Measurements from ENCODE around the gene SLC4A4. TPM values are rescaled to one million over a fixed set of nuclear protein-coding genes. Genes with fewer than 3 reads are reported as not detected.

Gene SLC4A4
- total RNA-seq, 2 donors from 2014 or later, result 48.3 to 89.2 TPM

GRCh38 chr4:71304289-71304850, 34.5 kb upstream of the SLC4A4 start:
- H3K4me3 ChIP-seq, result no peak overlapping the region
- no peaks in the 10 kb centered on the region for H3K36me3 ChIP-seq
- H3K9me3 ChIP-seq, result no peaks in the 10 kb centered on the region
- DNase-seq (ENCODE audit: low spot score), result no peak
- no peaks in the 10 kb centered on the region for H3K4me1 ChIP-seq (replicated peaks)
- no peak overlapping the region for H3K27ac ChIP-seq
- no peak for TF ChIP-seq CTCF (IDR thresholded peaks at IDR 0.05)
- no peak for TF ChIP-seq POLR2AphosphoS5 (IDR thresholded peaks at IDR 0.05)
- no peaks in the 10 kb centered on the region for H3K27me3 ChIP-seq (replicated peaks; ENCODE audit: insufficient read depth)
- intact Hi-C loops (cut with DNase I), result no loop called here
- 76% methylated on average over 2 of the region's 2 CpGs for WGBS

DNA sequence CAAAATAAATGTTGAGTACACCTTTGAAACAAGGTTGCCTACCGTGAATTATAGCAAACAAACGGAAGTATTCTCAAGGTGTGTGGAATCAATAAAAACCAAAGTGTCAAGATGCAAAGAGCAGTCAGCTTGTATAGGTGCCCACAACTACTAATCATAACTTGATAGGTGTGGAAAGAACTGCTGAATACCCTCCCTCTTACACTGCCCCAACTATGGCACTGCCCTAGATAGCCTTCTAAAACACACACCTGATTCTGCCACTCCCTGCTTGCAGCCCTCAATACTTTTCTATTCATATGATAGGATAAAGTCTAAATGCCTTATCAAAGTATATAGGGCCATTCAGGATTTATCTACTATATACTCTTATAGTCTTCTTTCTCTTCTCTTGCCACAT, 31.1 kb upstream of the SLC4A4 start:
- no peak for TF ChIP-seq CTCF (IDR thresholded peaks at IDR 0.05)
- TF ChIP-seq POLR2A (IDR thresholded peaks at IDR 0.05), result no peak
- TF ChIP-seq POLR2AphosphoS5 (IDR thresholded peaks at IDR 0.05), result no peak
- intact Hi-C loops (cut with DNase I), result no loop called here

DNA sequence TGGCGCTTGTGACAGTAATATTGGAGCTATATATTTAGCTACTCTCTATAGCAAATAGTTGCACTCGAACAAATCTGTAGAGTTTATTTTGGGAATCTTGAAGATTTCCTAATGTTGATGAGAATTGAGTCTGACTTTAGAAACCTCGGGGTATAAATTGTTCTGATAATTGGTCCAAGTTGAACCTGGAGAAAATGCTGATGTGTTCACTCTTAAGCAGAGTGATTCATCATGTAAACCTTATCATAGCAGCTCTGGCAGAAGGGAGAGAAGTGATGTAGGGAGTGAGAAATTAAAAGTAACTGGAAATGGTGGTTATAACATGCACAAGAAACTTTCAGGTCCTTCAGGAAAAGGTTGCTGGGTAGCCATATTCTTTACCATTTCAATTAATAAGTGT, 16.4 kb upstream of the SLC4A4 start:
- Histone ChIP-seq H3K4me1 (replicated peaks) (no peaks in the 10 kb centered on the region), H3K27ac (no peak overlapping the region), H3K27me3 (replicated peaks; ENCODE audit: insufficient read depth) (no peaks in the 10 kb centered on the region), H3K36me3 (no peaks in the 10 kb centered on the region), H3K9me3 (no peaks in the 10 kb centered on the region), H3K4me3 (no peak overlapping the region)
- no peak for DNase-seq (ENCODE audit: low spot score)
- intact Hi-C loops (cut with DNase I), result no loop called here
- WGBS, result 84% methylated on average over 3 of the region's 3 CpGs
- TF ChIP-seq POLR2A (IDR thresholded peaks at IDR 0.05) (no peak), CTCF (IDR thresholded peaks at IDR 0.05) (no peak), POLR2AphosphoS5 (IDR thresholded peaks at IDR 0.05) (no peak)

More for the DNA sequence above, 31.1 kb upstream of the SLC4A4 start:
- Histone ChIP-seq H3K9me3 (no peaks in the 10 kb centered on the region), H3K27me3 (replicated peaks; ENCODE audit: insufficient read depth) (no peaks in the 10 kb centered on the region), H3K27ac (no peak overlapping the region), H3K4me1 (replicated peaks) (no peaks in the 10 kb centered on the region), H3K36me3 (no peaks in the 10 kb centered on the region), H3K4me3 (no peak overlapping the region)
- no peak for DNase-seq (ENCODE audit: low spot score)
- 90% methylated on average over 2 of the region's 2 CpGs for WGBS

DNA sequence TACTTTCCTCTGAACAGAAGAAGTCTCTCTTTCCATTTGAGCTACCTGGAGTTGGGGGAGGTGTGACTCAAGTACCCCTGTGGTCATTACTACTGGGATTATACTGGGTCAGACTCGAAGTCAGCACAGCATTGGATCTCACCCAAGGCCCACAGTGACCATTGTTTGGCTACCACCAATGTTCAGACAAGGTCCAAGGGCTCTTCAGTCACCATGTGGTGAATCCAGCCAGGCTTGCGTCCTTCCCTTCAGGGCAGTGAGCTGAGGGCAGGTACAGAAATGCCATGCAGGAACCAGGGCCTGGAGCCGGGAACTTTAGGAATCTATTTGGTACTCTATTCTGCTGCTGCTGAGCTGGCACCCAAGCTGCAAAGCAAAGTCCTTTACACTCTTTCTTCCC, 5.5 kb upstream of the SLC4A4 start:
- Histone ChIP-seq H3K4me3 (no peak overlapping the region), H3K4me1 (replicated peaks) (no peaks in the 10 kb centered on the region), H3K27ac (no peak overlapping the region), H3K9me3 (no peaks in the 10 kb centered on the region), H3K27me3 (replicated peaks; ENCODE audit: insufficient read depth) (no peaks in the 10 kb centered on the region), H3K36me3 (no peaks in the 10 kb centered on the region)
- TF ChIP-seq CTCF (IDR thresholded peaks at IDR 0.05), result no peak
- TF ChIP-seq POLR2AphosphoS5 (IDR thresholded peaks at IDR 0.05), result no peak
- no peak for TF ChIP-seq POLR2A (IDR thresholded peaks at IDR 0.05)
- intact Hi-C loops (cut with DNase I), result no loop called here
- 93% methylated on average over 3 of the region's 3 CpGs for WGBS
- no peak for DNase-seq (ENCODE audit: low spot score)

GRCh38 chr4:71333960-71334359, 4.9 kb upstream of the SLC4A4 start:
- TF ChIP-seq CTCF (IDR thresholded peaks at IDR 0.05), result no peak
- TF ChIP-seq POLR2AphosphoS5 (IDR thresholded peaks at IDR 0.05), result no peak
- TF ChIP-seq POLR2A (IDR thresholded peaks at IDR 0.05), result no peak
- intact Hi-C loops (cut with DNase I), result no loop called here

More at GRCh38 chr4:71333960-71334359, 4.9 kb upstream of the SLC4A4 start:
- no peaks in the 10 kb centered on the region for H3K36me3 ChIP-seq
- no peak overlapping the region for H3K4me3 ChIP-seq
- H3K27ac ChIP-seq, result no peak overlapping the region
- DNase-seq (ENCODE audit: low spot score), result no peak
- H3K9me3 ChIP-seq, result no peaks in the 10 kb centered on the region
- H3K27me3 ChIP-seq (replicated peaks; ENCODE audit: insufficient read depth), result no peaks in the 10 kb centered on the region
- no peaks in the 10 kb centered on the region for H3K4me1 ChIP-seq (replicated peaks)
